HG03135 (cell line): ENCODE measurements around the gene RDM1.
"Not testable (repeated sequence)": the region's sequence is repeated elsewhere in the genome, so short reads cannot be mapped to it uniquely, and the experiment has no call there.

Experiments used
- ATAC-seq: cut with Tn5 transposase; IDR thresholded peaks from one replicate; pipeline ENCODE4 v1.9.1; 2021; ENCODE audit warnings: mild to moderate bottlenecking, moderate library complexity; ENCODE audit not compliant: unreplicated experiment

RDM1 gene

GRCh38 chr17:35900708-35901480 lies 29.7 kb downstream of the RDM1 start:
- no peak for ATAC-seq

DNA sequence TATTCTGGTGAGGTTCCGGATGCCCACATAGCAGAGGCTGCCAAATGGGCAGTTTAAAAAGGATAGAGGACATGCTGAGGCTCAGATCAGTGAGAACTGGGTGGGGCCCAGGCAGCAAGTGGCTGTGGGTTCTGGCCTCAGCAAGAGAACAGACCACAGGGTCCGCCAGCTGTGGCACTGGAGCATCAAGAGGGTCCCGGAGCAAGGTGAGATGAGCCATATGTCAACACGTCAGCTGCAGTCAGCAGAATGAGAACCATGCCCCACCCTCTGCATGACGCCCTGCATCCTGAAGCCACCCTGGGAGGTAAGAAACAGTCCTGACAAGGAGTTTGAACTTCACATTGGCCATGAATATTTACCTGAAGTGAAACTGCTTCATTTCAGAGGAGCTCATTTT lies 30.3 kb downstream of the RDM1 start:
- ATAC-seq: no peak

- no peak for ATAC-seq
These were observed 32.1 kb downstream of the RDM1 start for GRCh38 chr17:35898283-35899070.

DNA sequence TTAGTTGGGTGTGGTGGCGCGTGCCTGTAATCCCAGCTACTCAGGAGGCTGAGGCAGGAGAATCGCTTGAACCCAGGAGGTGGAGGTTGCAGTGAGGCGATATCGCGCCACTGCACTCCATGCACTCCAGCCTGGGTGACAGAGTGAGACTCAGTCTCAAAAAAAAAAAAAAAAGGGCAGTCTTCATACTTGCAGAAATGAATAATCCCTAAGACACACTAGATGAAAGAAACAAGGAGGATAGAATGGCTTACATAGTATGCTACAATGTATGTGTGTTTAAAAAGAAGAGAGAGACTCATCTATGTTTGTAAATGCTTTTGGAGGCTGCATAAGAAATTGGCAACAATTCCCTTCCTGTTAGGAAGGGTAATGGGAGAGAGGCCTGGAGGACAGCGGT lies 32.8 kb downstream of the RDM1 start:
- ATAC-seq: not testable (repeated sequence)

DNA sequence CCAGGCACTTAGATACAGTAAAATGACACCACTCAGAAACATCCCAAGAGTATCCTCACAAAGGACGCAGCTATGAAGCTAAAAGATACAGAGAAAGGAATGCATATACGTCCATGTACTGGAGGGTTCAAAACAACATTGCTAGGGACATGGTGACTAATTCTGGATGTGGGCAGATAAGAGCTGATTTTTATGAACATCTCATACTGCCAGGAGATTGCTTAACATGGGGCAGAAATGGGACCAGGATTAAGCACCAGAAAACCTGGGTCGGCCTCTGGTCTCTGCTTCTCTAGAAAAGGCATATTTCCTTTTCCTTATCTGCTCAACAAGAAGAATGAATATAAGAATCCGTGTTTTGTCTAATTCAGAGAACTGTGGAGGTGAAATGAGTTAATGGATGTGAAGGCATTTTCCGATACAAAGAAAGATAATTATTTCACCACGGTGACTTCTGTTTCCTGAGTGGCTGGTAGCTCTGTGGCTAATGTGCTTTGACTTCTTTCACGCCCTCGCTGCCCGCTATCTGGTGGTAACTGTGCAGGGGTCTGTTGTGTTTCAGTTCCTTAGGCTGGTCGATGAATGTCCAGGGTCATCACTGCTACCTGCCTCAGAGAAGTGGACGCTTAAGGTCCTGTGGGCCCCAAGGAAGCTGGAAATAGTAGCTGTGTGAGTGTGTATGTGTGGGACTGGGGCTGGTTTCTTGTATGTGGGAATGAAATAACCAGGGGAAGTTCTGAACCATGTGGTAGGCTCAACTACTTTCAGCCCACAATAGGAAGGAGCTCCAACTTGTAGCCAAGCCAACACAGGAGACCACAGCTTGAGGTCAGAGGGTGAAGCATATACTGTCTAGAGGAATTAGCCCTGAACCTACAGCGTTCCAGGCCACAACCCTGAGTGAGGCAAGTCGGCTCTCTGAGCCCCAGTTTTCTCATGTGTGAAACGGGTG lies 34.7 kb downstream of the RDM1 start:
- ATAC-seq: no peak

- no peak for ATAC-seq
These were observed 36.4 kb downstream of the RDM1 start for GRCh38 chr17:35894206-35894605.

DNA sequence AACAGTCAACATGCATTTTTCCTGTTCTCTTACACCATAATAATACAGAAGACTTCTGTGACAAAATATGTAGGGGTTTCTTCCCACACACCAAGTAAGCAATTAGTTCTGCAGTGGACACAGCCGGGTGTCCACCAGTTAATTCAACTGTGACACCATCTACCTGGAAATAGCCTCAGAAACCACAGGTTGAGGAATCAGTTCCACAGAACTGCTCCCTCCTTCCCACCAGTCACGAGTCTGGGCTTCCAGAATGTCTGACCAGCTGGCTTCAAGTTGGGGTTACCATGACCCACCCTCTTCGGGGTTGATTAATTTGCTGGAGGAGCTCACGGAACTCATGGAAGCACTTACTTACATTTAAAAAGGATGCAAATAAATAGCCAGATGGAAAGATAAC lies 36.8 kb downstream of the RDM1 start:
- ATAC-seq: no peak

DNA sequence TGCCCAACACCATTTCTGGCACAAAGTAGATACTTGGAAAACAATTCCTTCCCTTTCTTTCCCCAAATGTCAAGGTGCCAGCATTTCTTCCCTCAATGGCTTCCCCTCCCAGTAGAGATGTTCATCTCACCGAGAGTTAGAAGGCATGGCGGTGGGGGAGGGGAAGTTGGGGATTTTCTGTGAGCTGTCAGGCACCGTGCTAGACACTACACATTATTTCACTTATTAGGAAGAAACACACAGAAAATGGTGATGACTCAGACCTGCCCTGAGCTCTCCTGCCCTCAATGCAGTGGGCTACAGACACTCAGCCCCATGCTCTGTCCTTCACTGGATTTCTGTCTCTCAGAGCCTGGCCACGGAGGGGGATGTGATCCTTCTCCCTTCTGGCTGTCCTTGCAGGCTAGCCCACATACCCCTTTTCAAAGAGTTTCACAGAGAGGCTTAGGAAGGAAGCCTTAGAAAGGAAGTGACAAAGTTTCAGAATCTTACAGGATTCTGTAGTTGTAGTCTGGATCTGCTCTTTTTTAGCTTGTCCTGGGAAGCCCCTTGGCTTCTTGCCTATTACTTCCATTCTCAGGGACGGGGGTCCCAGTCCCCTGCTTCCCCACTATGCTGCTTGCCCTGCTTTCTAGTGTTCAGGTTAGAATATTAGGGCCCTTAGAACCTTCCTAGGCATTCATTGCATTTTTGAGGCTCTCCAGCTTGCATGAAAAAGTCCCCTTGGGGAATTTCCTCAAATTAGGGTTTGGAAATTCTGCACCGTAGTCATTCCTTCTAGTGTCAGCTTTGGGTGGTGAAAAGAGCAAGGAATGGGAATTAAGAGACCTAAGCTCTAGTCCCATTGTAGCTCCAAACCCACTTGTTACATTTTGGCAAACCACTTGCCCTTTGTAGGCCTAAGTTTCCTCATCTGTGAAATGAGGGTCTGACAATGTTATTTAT lies 38.2 kb downstream of the RDM1 start:
- no peak for ATAC-seq

GRCh38 chr17:35891269-35891668 lies 39.3 kb downstream of the RDM1 start:
- ATAC-seq: no peak

GRCh38 chr17:35890774-35891155 lies 39.8 kb downstream of the RDM1 start:
- ATAC-seq: no peak

DNA sequence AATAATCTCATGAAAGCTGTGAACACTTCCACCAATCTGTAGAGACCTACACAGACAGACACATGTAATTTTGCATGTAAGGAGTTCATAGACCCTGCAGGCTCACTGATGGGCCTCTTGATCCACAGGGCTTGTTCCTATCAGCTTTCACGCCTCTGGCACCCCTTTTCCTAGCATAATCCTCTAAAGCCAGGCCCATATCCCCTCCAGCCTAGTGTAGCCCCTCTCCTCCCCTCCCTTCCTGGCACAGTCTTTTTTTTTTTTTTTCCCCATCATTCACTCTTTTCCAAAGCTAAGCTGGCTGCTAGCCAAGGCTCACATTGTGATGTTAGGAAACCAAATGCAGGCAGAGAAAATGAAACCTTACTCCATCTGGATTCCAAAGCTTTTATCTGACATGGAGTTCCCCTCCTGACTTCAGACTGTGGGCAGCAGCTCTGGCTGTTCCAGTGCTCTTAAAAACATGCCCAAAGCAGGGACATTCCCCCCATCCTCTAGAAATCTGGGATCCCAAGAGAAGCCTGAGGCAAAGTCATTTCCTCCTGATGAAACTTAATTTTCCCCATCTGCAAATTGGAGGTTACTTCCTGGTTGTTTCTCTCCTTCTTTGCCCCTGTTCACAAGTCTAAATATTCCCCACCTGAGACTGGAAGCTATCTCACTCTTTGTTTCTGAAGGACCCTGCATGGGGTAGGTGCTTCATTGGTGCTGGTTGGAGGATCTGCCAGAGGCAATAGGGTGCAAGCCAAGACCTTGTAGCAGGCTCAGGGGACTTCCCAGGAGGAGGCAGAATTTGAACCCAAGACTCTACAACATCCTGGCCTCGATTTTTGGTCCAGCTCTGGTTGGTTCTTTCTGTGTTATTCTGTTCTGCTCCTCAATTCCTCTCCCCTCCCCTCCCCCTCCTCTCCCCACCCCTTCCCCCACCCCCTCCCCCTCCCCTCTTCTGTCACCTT lies 40.5 kb downstream of the RDM1 start:
- no peak for ATAC-seq

DNA sequence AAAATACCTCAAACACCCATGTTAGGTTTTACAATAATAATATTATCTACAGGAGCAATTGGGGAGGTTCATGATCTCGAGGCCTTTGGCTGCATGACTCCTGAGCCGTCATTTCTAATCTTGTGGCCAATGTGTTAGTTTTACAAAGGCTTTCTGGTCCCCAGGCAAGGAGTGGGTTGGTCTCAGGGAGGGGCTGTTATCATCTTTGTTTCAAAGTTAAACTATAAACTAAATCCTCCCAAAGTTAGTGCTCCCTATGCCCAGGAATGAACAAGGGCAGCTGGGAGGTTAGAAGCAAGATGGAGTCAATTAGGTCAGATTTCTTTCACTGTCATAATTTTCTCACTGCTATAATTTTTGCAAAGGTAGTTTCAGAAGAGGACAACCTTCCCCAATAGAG lies 41.3 kb downstream of the RDM1 start:
- no peak for ATAC-seq

GRCh38 chr17:35879773-35880654 lies 50.6 kb downstream of the RDM1 start, which contains the start of gene CCL5:
TSS of gene CCL5 (minus strand) at chr17:35880360.
- ATAC-seq: peak; percentile 88

DNA sequence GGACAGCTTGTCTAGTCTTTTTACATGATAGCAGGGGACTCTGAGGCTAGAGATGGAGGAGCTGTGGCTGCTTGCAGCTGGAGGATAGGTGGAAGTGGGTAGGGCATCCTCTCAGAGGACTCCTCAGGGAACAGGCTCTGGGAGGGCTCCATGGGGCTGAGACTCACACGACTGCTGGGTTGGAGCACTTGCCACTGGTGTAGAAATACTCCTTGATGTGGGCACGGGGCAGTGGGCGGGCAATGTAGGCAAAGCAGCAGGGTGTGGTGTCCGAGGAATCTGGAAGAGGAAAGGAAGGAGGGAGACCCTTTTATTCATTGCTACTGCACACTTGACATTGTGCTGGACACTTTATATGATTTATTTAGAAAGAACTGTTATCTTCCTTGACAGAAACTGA lies 52.2 kb downstream of the RDM1 start:
- ATAC-seq: no peak

DNA sequence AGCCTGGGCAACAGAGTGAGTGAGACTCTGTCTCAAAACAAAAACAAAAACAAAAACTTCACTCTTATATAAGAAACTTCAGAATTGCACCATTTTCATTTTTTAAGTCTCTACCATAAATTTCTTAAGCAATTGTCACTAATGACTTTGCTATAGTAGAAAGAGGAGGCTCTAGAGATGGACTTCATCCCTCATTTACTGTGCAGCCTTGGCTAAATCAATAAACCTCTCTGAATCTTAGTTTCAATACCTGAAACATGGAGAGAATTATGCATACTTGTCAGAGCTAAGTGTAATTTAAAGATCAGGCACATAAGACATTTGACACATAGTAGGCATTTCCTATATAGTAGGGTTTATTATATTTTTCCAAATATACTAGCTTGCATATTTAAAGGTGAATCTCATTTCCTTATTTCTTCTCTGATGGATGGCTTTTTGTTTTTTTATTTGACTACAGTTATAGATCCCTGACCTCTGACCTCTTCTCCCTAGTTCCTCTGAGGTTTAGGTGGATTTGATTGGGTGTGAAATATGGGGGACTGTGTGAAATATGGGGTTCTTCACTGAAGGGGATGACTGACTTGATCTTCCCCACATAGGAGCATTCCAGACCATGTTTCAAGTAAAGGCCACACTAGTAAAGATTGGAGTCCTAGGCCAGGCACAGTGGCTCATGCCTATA lies 53.1 kb downstream of the RDM1 start:
- no peak for ATAC-seq

DNA sequence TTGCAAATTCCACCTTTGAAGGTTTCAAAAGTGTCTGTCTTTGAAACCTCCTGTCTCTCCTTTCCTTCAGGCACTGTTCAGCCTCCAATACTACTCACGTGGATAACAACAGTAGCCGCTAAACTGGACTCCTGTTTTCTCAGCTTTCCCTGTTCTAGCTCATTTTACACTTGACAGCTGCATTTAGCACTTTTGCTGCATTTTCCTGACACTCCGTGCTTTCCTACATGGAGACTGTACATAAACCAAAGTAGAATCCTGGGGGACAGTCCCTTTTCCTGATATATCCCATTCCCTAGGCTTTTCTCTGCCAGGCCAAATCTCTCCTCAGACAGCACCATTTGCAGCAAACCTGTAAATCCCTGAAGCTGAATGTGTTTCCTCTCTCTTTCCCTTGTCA lies 54.0 kb downstream of the RDM1 start:
- ATAC-seq: no peak

DNA sequence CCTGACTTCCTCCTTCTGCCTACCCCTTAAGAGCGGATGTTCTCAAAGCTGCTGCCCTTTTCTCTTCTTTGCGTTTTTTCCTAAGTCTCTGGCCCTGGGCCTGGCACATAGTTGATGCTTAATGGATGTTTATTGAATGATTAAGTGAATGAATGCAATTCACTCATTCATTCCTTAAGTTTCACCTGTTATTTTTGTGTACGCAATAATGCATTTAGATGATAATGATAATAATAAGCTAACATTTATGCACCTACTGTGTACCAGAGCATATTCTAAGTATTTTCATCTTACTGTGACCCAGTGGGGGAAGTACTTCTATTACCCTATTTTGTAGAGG lies 54.8 kb downstream of the RDM1 start:
- ATAC-seq: no peak
